Thyroid gland (tissue), 4 donors: Measurements from ENCODE around the gene C11orf58.

Experiments
- POLR2A ChIP-seq, 2 donors: fragments of 450-650 bp; IDR thresholded peaks; one replicate each; pipeline ENCODE4 v1.6.1; 2017; ENCODE audit warnings: antibody characterized with exemption in 2 of 2, mild to moderate bottlenecking in 2 of 2, moderate library complexity in 1 of 2
- TF ChIP-seq, protein P1 (sequence below), 6 experiments: fragments of 200-600 bp in 3 of 6; fragments of 450-650 bp in 3 of 6; sonication (generic) in 3 of 6; IDR thresholded peaks; one replicate each; pipeline ENCODE4 v1.5.1; 2016 to 2019; ENCODE audit warnings: antibody characterized with exemption in 6 of 6, mild to moderate bottlenecking in 2 of 6, inconsistent platforms in 1 of 6, moderate library complexity in 1 of 6

DNA sequence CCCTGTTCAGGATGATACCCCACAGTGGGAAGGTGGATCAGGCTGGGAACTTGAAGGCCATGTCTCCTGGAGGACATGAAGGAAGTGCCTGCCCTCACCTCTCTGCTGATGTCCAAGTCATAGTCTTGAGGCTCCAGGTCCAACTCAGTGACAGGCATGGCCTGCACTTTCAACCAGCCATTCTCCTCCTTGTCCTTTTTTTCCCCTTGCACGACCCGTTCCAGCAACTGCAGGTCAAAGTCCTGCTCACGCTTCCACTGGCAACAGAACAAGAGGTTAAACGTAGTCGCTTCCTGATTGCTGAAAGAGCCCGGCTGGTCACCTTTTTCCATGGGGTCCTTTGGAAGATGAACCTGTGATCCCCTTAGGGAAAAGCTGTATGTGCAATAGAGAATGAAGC is 47.7 kb downstream of the C11orf58 start:
- TF ChIP-seq, protein P1, sequence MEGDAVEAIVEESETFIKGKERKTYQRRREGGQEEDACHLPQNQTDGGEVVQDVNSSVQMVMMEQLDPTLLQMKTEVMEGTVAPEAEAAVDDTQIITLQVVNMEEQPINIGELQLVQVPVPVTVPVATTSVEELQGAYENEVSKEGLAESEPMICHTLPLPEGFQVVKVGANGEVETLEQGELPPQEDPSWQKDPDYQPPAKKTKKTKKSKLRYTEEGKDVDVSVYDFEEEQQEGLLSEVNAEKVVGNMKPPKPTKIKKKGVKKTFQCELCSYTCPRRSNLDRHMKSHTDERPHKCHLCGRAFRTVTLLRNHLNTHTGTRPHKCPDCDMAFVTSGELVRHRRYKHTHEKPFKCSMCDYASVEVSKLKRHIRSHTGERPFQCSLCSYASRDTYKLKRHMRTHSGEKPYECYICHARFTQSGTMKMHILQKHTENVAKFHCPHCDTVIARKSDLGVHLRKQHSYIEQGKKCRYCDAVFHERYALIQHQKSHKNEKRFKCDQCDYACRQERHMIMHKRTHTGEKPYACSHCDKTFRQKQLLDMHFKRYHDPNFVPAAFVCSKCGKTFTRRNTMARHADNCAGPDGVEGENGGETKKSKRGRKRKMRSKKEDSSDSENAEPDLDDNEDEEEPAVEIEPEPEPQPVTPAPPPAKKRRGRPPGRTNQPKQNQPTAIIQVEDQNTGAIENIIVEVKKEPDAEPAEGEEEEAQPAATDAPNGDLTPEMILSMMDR (IDR thresholded peaks at IDR 0.05): no peak
- no peak for TF ChIP-seq POLR2A (IDR thresholded peaks at IDR 0.05)
